WTC11 (cell line): Measurements from ENCODE around the gene GLT1D1. TPM values are rescaled to one million over a fixed set of nuclear protein-coding genes. Genes with fewer than 3 reads are reported as not detected.

Source experiments
- ATAC-seq: fragments of 200-7000 bp; cut with Tn5 transposase; 2 replicates; pipeline ENCODE4 v1.10.0; 2021; ENCODE audit warnings: mild to moderate bottlenecking, moderate library complexity
- CTCF ChIA-PET: fragments of 300-600 bp; sonication (Branson Sonifier 250); formaldehyde crosslinking; loops from one replicate; lab custom pipeline; 2021; ENCODE audit warnings: antibody characterized with exemption; lab: Charles Lee
- POLR2A ChIA-PET: fragments of 350-600 bp; sonication (Branson Sonifier 250); formaldehyde crosslinking; loops from one replicate; lab custom pipeline; 2021; ENCODE audit warnings: antibody characterized with exemption; lab: Charles Lee
- DNase-seq: peaks from one replicate; pipeline ENCODE4 v3.0.0; 2021; ENCODE audit warnings: low spot score
- H3K27ac Mint-ChIP-seq: 2 replicates; pipeline ENCODE4 v1.8.0; 2021; ENCODE audit warnings: mixed read lengths
- H3K27me3 Mint-ChIP-seq: 2 replicates; pipeline ENCODE4 v1.8.0; 2021; ENCODE audit warnings: low read depth, mild to moderate bottlenecking, moderate library complexity, mixed read lengths
- H3K36me3 Mint-ChIP-seq: 2 replicates; pipeline ENCODE4 v1.8.0; 2021; ENCODE audit warnings: mixed read lengths
- H3K4me1 Mint-ChIP-seq: 2 replicates; pipeline ENCODE4 v1.8.0; 2022; ENCODE audit warnings: mixed read lengths
- H3K4me3 Mint-ChIP-seq: 2 replicates; pipeline ENCODE4 v1.8.0; 2021; ENCODE audit warnings: mild to moderate bottlenecking, moderate library complexity, mixed read lengths
- H3K9me3 Mint-ChIP-seq: 2 replicates; pipeline ENCODE4 v1.8.0; 2021; ENCODE audit warnings: mixed read lengths
- CBFB ChIP-seq: sonication (generic); formaldehyde crosslinking; IDR thresholded peaks from 2 replicates; pipeline ENCODE4 v1.8.1; 2022; ENCODE audit warnings: mild to moderate bottlenecking, low read depth, missing genetic modification reagents
- SP1 ChIP-seq: sonication (generic); formaldehyde crosslinking; conservative IDR thresholded peaks from 2 replicates; pipeline ENCODE4 v1.8.1; 2022; ENCODE audit warnings: missing genetic modification reagents
- TEAD4 ChIP-seq: sonication (generic); formaldehyde crosslinking; IDR thresholded peaks from 2 replicates; pipeline ENCODE4 v1.8.0; 2022; ENCODE audit warnings: mild to moderate bottlenecking, missing genetic modification reagents
- ZNF416 ChIP-seq: fragments of 250-450 bp; sonication (Bioruptor Pico); IDR thresholded peaks from 2 replicates; pipeline ENCODE4 v1.9.0; 2021; ENCODE audit warnings: mild to moderate bottlenecking, inconsistent platforms
- total RNA-seq: library from RNA; stranded (reverse); gene quantifications from 3 replicates; pipeline ENCODE4 v1.2.3, GENCODE V29; 2021
- TF ChIP-seq, protein P1 (sequence below): sonication (generic); formaldehyde crosslinking; IDR thresholded peaks from 2 replicates; pipeline ENCODE4 v1.8.1; 2023; ENCODE audit warnings: mild to moderate bottlenecking, missing genetic modification reagents
- TF ChIP-seq, protein P2 (sequence below): fragments of 250-450 bp; sonication (Bioruptor Pico); conservative IDR thresholded peaks from 2 replicates; pipeline ENCODE4 v1.9.0; 2021; ENCODE audit warnings: mild to moderate bottlenecking
- TF ChIP-seq, protein P3 (sequence below): sonication (generic); formaldehyde crosslinking; conservative IDR thresholded peaks from 2 replicates; pipeline ENCODE4 v1.8.1; 2023; ENCODE audit warnings: mild to moderate bottlenecking, low read depth, missing genetic modification reagents, moderate library complexity
- TF ChIP-seq, protein P4 (sequence below): sonication (generic); formaldehyde crosslinking; IDR thresholded peaks from 2 replicates; pipeline ENCODE4 v1.8.1; 2023; ENCODE audit warnings: mild to moderate bottlenecking, missing genetic modification reagents, borderline replicate concordance
- TF ChIP-seq, protein P5 (sequence below): sonication (generic); formaldehyde crosslinking; IDR thresholded peaks from 2 replicates; pipeline ENCODE4 v1.8.1; 2022; ENCODE audit warnings: mild to moderate bottlenecking, moderate library complexity, missing genetic modification reagents
- TF ChIP-seq, protein P6 (sequence below): fragments of 250-450 bp; sonication (Bioruptor Pico); IDR thresholded peaks from 2 replicates; pipeline ENCODE4 v1.9.0; 2021; ENCODE audit warnings: moderate library complexity, mild to moderate bottlenecking, inconsistent platforms, borderline replicate concordance
- TF ChIP-seq, protein P7 (sequence below): fragments of 250-450 bp; sonication (Bioruptor Pico); IDR thresholded peaks from 2 replicates; pipeline ENCODE4 v1.9.0; 2021; ENCODE audit warnings: mild to moderate bottlenecking, borderline replicate concordance
- TF ChIP-seq, protein P8 (sequence below): sonication (generic); formaldehyde crosslinking; IDR thresholded peaks from 2 replicates; pipeline ENCODE4 v1.8.1; 2022; ENCODE audit warnings: low read depth, missing genetic modification reagents, borderline replicate concordance
- TF ChIP-seq, protein P9 (sequence below): sonication (generic); formaldehyde crosslinking; IDR thresholded peaks from 2 replicates; pipeline ENCODE4 v1.8.1; 2023; ENCODE audit warnings: mild to moderate bottlenecking, moderate library complexity, missing genetic modification reagents

Gene GLT1D1
- total RNA-seq, 1 experiment from 2014 or later: 1.5 TPM

DNA sequence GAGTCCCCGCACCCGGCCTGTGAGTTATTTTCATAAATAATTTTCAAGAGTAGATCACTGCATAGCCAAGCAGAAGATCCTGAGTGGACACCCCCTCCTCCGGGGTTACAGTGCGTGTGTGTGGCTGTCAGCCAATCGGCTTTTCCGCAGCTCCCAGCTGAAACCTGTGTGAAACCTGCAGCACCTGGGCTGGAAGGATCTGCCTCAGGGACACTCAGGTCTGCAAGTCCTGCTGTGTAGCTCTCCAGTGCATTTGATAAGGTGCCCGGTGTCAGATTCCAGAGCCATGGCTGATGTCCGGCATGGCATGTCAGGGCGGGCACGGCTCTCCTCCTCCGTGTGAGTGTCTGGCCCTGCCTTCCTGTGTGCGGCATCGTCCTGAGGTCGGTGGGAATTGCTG, 124.8 kb downstream of the GLT1D1 start:
- no peak overlapping the region for H3K4me3 Mint-ChIP-seq
- ChIA-PET POLR2A (no interaction called here), CTCF (interaction anchor here (0.6 kb wide), 1 partner anchor 1303 kb away, joined by 5 read pairs; no protein-coding TSS in a partner anchor)
- peaks cover 8% of the 10 kb centered on the region; the same call in 1 of the 2 replicates for H3K27me3 Mint-ChIP-seq
- H3K4me1 Mint-ChIP-seq: no peaks in the 10 kb centered on the region
- H3K9me3 Mint-ChIP-seq: peaks cover 56% of the 10 kb centered on the region
- TF ChIP-seq, protein P1, sequence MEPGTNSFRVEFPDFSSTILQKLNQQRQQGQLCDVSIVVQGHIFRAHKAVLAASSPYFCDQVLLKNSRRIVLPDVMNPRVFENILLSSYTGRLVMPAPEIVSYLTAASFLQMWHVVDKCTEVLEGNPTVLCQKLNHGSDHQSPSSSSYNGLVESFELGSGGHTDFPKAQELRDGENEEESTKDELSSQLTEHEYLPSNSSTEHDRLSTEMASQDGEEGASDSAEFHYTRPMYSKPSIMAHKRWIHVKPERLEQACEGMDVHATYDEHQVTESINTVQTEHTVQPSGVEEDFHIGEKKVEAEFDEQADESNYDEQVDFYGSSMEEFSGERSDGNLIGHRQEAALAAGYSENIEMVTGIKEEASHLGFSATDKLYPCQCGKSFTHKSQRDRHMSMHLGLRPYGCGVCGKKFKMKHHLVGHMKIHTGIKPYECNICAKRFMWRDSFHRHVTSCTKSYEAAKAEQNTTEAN (CRISPR knock-in tag): no peak
- TF ChIP-seq, protein P2, sequence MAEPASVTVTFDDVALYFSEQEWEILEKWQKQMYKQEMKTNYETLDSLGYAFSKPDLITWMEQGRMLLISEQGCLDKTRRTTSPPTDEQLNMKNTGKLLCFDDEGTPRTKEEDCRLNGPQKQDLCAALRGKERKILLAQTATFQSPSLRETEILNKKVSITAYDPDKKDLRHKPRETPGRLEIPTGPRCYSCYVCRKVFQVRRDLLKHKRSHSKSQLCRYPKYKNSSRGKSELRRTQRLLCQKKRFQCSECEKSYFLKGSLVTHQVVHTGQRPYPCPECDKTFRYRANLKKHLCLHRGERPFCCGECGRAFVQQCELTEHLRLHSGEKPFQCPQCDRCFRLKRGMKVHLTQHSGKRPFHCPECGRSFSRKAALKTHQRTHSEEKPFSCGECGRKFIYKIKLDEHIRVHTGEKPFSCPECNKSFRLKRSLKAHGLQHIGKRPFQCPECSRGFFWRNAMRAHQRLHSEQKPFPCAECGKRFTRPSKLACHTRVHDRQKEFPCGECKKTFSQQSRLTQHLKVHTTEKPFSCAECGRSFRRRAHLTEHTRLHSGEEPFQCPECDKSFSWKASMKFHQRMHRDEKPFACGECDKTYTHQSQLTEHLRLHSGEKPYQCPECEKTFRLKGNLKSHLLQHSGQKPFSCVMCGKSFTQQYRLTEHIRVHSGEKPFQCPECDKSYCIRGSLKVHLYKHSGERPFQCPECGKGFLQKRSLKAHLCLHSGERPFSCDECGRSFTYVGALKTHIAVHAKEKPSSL: no peak
- TF ChIP-seq, protein P3, sequence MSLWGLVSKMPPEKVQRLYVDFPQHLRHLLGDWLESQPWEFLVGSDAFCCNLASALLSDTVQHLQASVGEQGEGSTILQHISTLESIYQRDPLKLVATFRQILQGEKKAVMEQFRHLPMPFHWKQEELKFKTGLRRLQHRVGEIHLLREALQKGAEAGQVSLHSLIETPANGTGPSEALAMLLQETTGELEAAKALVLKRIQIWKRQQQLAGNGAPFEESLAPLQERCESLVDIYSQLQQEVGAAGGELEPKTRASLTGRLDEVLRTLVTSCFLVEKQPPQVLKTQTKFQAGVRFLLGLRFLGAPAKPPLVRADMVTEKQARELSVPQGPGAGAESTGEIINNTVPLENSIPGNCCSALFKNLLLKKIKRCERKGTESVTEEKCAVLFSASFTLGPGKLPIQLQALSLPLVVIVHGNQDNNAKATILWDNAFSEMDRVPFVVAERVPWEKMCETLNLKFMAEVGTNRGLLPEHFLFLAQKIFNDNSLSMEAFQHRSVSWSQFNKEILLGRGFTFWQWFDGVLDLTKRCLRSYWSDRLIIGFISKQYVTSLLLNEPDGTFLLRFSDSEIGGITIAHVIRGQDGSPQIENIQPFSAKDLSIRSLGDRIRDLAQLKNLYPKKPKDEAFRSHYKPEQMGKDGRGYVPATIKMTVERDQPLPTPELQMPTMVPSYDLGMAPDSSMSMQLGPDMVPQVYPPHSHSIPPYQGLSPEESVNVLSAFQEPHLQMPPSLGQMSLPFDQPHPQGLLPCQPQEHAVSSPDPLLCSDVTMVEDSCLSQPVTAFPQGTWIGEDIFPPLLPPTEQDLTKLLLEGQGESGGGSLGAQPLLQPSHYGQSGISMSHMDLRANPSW (CRISPR knock-in tag): no peak
- no peak for DNase-seq
- no peak overlapping the region for H3K27ac Mint-ChIP-seq
- ATAC-seq: no peak
- peaks cover 65% of the 10 kb centered on the region for H3K36me3 Mint-ChIP-seq

DNA sequence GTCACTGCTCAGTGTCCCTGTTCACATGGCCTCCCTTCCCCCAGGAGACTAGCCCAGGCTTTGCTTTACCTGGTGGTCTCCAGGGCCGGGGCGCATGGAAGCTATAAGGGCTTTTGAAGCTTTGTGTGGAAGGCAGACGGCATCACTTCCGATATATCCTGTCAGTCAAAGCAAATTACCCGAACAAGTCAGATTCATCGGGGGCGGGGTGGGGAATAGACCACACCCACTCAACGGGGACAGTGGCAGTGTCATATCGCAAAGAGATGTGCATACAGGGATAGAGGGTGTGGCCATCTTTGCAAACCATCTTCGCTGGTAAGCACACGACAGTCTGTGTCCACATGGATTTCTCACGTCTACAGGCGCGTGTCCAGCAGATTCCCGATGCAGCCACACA, 127.3 kb downstream of the GLT1D1 start:
- no peaks in the 10 kb centered on the region for H3K4me1 Mint-ChIP-seq
- peaks cover 65% of the 10 kb centered on the region for H3K36me3 Mint-ChIP-seq
- POLR2A ChIA-PET: no interaction called here
- no peak overlapping the region for H3K4me3 Mint-ChIP-seq
- DNase-seq: no peak
- peaks cover 4% of the 10 kb centered on the region; the same call in 1 of the 2 replicates for H3K27me3 Mint-ChIP-seq
- ATAC-seq: no peak
- CTCF ChIA-PET: no interaction called here
- H3K27ac Mint-ChIP-seq: no peak overlapping the region
- peaks cover 53% of the 10 kb centered on the region for H3K9me3 Mint-ChIP-seq
- TF ChIP-seq TEAD4: no peak
- TF ChIP-seq CBFB (CRISPR knock-in tag): no peak
- no peak for TF ChIP-seq SP1 (CRISPR knock-in tag)
- TF ChIP-seq, protein P4, sequence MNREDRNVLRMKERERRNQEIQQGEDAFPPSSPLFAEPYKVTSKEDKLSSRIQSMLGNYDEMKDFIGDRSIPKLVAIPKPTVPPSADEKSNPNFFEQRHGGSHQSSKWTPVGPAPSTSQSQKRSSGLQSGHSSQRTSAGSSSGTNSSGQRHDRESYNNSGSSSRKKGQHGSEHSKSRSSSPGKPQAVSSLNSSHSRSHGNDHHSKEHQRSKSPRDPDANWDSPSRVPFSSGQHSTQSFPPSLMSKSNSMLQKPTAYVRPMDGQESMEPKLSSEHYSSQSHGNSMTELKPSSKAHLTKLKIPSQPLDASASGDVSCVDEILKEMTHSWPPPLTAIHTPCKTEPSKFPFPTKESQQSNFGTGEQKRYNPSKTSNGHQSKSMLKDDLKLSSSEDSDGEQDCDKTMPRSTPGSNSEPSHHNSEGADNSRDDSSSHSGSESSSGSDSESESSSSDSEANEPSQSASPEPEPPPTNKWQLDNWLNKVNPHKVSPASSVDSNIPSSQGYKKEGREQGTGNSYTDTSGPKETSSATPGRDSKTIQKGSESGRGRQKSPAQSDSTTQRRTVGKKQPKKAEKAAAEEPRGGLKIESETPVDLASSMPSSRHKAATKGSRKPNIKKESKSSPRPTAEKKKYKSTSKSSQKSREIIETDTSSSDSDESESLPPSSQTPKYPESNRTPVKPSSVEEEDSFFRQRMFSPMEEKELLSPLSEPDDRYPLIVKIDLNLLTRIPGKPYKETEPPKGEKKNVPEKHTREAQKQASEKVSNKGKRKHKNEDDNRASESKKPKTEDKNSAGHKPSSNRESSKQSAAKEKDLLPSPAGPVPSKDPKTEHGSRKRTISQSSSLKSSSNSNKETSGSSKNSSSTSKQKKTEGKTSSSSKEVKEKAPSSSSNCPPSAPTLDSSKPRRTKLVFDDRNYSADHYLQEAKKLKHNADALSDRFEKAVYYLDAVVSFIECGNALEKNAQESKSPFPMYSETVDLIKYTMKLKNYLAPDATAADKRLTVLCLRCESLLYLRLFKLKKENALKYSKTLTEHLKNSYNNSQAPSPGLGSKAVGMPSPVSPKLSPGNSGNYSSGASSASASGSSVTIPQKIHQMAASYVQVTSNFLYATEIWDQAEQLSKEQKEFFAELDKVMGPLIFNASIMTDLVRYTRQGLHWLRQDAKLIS (CRISPR knock-in tag): no peak
- no peak for TF ChIP-seq ZNF416 (CRISPR knock-in tag)
- TF ChIP-seq, protein P5, sequence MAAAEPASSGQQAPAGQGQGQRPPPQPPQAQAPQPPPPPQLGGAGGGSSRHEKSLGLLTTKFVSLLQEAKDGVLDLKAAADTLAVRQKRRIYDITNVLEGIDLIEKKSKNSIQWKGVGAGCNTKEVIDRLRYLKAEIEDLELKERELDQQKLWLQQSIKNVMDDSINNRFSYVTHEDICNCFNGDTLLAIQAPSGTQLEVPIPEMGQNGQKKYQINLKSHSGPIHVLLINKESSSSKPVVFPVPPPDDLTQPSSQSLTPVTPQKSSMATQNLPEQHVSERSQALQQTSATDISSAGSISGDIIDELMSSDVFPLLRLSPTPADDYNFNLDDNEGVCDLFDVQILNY (CRISPR knock-in tag): no peak
- TF ChIP-seq, protein P6, sequence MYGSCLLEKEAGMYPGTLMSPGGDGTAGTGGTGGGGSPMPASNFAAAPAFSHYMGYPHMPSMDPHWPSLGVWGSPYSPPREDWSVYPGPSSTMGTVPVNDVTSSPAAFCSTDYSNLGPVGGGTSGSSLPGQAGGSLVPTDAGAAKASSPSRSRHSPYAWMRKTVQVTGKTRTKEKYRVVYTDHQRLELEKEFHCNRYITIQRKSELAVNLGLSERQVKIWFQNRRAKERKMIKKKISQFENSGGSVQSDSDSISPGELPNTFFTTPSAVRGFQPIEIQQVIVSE (CRISPR knock-in tag): no peak
- TF ChIP-seq, protein P7, sequence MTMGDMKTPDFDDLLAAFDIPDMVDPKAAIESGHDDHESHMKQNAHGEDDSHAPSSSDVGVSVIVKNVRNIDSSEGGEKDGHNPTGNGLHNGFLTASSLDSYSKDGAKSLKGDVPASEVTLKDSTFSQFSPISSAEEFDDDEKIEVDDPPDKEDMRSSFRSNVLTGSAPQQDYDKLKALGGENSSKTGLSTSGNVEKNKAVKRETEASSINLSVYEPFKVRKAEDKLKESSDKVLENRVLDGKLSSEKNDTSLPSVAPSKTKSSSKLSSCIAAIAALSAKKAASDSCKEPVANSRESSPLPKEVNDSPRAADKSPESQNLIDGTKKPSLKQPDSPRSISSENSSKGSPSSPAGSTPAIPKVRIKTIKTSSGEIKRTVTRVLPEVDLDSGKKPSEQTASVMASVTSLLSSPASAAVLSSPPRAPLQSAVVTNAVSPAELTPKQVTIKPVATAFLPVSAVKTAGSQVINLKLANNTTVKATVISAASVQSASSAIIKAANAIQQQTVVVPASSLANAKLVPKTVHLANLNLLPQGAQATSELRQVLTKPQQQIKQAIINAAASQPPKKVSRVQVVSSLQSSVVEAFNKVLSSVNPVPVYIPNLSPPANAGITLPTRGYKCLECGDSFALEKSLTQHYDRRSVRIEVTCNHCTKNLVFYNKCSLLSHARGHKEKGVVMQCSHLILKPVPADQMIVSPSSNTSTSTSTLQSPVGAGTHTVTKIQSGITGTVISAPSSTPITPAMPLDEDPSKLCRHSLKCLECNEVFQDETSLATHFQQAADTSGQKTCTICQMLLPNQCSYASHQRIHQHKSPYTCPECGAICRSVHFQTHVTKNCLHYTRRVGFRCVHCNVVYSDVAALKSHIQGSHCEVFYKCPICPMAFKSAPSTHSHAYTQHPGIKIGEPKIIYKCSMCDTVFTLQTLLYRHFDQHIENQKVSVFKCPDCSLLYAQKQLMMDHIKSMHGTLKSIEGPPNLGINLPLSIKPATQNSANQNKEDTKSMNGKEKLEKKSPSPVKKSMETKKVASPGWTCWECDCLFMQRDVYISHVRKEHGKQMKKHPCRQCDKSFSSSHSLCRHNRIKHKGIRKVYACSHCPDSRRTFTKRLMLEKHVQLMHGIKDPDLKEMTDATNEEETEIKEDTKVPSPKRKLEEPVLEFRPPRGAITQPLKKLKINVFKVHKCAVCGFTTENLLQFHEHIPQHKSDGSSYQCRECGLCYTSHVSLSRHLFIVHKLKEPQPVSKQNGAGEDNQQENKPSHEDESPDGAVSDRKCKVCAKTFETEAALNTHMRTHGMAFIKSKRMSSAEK (CRISPR knock-in tag): no peak
- TF ChIP-seq, protein P8, sequence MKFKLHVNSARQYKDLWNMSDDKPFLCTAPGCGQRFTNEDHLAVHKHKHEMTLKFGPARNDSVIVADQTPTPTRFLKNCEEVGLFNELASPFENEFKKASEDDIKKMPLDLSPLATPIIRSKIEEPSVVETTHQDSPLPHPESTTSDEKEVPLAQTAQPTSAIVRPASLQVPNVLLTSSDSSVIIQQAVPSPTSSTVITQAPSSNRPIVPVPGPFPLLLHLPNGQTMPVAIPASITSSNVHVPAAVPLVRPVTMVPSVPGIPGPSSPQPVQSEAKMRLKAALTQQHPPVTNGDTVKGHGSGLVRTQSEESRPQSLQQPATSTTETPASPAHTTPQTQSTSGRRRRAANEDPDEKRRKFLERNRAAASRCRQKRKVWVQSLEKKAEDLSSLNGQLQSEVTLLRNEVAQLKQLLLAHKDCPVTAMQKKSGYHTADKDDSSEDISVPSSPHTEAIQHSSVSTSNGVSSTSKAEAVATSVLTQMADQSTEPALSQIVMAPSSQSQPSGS (CRISPR knock-in tag): no peak
- TF ChIP-seq, protein P9, sequence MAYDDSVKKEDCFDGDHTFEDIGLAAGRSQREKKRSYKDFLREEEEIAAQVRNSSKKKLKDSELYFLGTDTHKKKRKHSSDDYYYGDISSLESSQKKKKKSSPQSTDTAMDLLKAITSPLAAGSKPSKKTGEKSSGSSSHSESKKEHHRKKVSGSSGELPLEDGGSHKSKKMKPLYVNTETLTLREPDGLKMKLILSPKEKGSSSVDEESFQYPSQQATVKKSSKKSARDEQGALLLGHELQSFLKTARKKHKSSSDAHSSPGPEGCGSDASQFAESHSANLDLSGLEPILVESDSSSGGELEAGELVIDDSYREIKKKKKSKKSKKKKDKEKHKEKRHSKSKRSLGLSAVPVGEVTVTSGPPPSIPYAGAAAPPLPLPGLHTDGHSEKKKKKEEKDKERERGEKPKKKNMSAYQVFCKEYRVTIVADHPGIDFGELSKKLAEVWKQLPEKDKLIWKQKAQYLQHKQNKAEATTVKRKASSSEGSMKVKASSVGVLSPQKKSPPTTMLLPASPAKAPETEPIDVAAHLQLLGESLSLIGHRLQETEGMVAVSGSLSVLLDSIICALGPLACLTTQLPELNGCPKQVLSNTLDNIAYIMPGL: no peak
